Spleen (tissue), 11 donors: ENCODE measurements around the gene UBE2V1. TPM values are rescaled to one million over a fixed set of nuclear protein-coding genes. Genes with fewer than 3 reads are reported as not detected.

Experiments used
- DNase-seq: peaks from one replicate; pipeline ENCODE4 v3.0.0-alpha.2; 2020
- H3K27ac ChIP-seq, 8 donors: fragments of 200-600 bp; sonication (generic) in 7 of 8; 1 replicate in 4 of 8; 2 replicates in 4 of 8; pipeline versions ENCODE4 v1.5.0 to v1.8.0; 2016 to 2021; ENCODE audit warnings: inconsistent platforms in 4 of 8, mild to moderate bottlenecking in 4 of 8, moderate library complexity in 1 of 8
- H3K27me3 ChIP-seq, 7 donors: fragments of 200-600 bp; sonication (generic) in 6 of 7; replicated peaks in 1 of 7; 1 replicate in 4 of 7; 2 replicates in 3 of 7; pipeline versions ENCODE4 v1.5.0 to v1.8.0; 2016 to 2021; ENCODE audit warnings: inconsistent platforms in 3 of 7, mild to moderate bottlenecking in 1 of 7
- H3K36me3 ChIP-seq, 6 donors: fragments of 200-600 bp; sonication (generic) in 5 of 6; 1 replicate in 4 of 6; 2 replicates in 2 of 6; pipeline versions ENCODE4 v1.5.0 to v1.8.0; 2016 to 2021; ENCODE audit warnings: inconsistent platforms in 2 of 6
- H3K4me1 ChIP-seq, 6 donors: fragments of 200-600 bp; sonication (generic) in 5 of 6; 1 replicate in 3 of 6; 2 replicates in 3 of 6; pipeline versions ENCODE4 v1.5.0 to v1.8.0; 2016 to 2021; ENCODE audit warnings: inconsistent platforms in 3 of 6
- H3K4me3 ChIP-seq, 8 donors: fragments of 200-600 bp; sonication (generic) in 7 of 8; 1 replicate in 4 of 8; 2 replicates in 4 of 8; pipeline versions ENCODE4 v1.5.0 to v1.8.0; 2016 to 2021; ENCODE audit warnings: inconsistent platforms in 4 of 8, mild to moderate bottlenecking in 4 of 8, moderate library complexity in 2 of 8
- H3K9me3 ChIP-seq, 8 donors: fragments of 200-600 bp; sonication (generic) in 7 of 8; 1 replicate in 4 of 8; 2 replicates in 4 of 8; pipeline versions ENCODE4 v1.5.0 to v1.8.0; 2016 to 2021; ENCODE audit warnings: inconsistent platforms in 4 of 8
- CTCF ChIP-seq, 11 experiments: fragments of 200-600 bp in 7 of 11; fragments of 450-650 bp in 4 of 11; sonication (generic) in 4 of 11; IDR thresholded peaks in 8 of 11; conservative IDR thresholded peaks in 3 of 11; 1 replicate in 7 of 11; 2 replicates in 4 of 11; pipeline versions ENCODE4 v1.4.0 to v1.8.0; 2016 to 2021; ENCODE audit warnings: antibody characterized with exemption in 11 of 11, inconsistent platforms in 4 of 11, mild to moderate bottlenecking in 1 of 11
- POLR2A ChIP-seq, 3 donors: fragments of 450-650 bp; IDR thresholded peaks; one replicate each; pipeline ENCODE4 v1.5.1; 2017; ENCODE audit warnings: antibody characterized with exemption in 3 of 3, mild to moderate bottlenecking in 1 of 3
- POLR2AphosphoS5 ChIP-seq, 3 donors: sonication (generic); formaldehyde crosslinking; IDR thresholded peaks; one replicate each; pipeline ENCODE4 v1.5.1; 2017; ENCODE audit warnings: antibody characterized with exemption in 3 of 3
- WGBS, 5 donors: extraction: QIAGEN DNeasy Blood & Tissue Kit in 3 of 5; methylation state at CpG; one replicate each; pipeline versions ENCODE4 v1.1.5 to v1.1.7; 2013 to 2018; 5-methylcytosine and 5-hydroxymethylcytosine counted together
- intact Hi-C: fragments of 100-400 bp; cut with DNase I; formaldehyde crosslinking; loops from one replicate; pipeline ENCODE4 v1.15.0; 2023; ENCODE audit warnings: low total_unique reads
- polyA plus RNA-seq, 3 donors: library from polyadenylated mRNA; stranded (reverse); fragments of 200-250 nt; gene quantifications; one replicate each; pipeline ENCODE4 v1.2.1, GENCODE V29; 2013
- total RNA-seq, 7 donors: library from RNA; depleted of rRNA in 3 of 7; stranded (reverse); fragments of >200 nt in 3 of 7; fragmentation: NEBNext Ultra II Directional in 4 of 7; extraction: Animal tissue kit (Norgen Biotek cat#: 25700) in 4 of 7; gene quantifications; one replicate each; pipeline versions ENCODE4 v1.1.0 to v1.2.1, GENCODE V29; 2016 to 2021
- donor health status: healthy with polysubstance abuse.
- donor health status: DM: no; HTN: no; CAD: no; lungs with moderate emphysema.
- donor health status: DM: no; HTN: no; CAD: no.
- donor health status: Bipolar disorder and iron deficiency.
- donor health status: healthy.
- donor health status: DM: no; HTN: no; CAD: no.
- donor health status: DM: yes; HTN: yes; CAD: no.

The UBE2V1 gene
- total and polyA plus RNA-seq, 10 donors, result 62.3 to 140 (median 122) TPM

DNA sequence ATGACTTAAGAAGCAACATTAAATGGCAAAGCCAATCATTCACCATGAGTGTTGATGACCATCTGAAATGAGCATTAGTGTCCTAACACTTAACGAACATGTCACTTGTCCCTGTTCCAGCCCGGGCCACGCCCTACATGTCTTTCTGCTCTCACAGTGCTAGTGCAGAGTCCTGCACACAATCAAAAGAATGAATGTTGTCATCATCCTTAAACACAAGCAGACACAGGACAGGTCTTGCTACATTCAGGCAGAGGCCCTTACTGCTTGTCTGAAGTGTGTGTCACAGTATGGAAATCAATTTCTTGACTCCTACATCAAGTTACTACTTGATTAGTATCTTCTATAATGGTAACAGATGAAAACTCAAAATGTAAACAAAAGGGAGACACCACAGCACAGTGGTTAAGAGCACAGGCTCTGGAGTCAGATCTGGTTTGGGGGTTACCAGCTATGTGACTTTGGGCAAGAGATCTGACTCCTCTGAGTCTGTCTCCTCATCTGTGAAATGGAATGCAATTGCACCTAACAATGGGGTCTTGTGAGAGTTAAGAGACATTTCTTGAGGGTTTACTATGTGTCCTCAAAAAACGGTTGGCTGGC is 17.4 kb downstream of the UBE2V1 start:
- H3K4me3 ChIP-seq, result no peak overlapping the region
- peaks cover 0 to 91% (median 34%) of the 10 kb centered on the region in 6 donors for H3K36me3 ChIP-seq
- no peak for DNase-seq
- TF ChIP-seq POLR2A (IDR thresholded peaks at IDR 0.05), result no peak
- TF ChIP-seq POLR2AphosphoS5 (IDR thresholded peaks at IDR 0.05), result no peak
- no peak for TF ChIP-seq CTCF (IDR thresholded peaks at IDR 0.05 in 8 of 11, conservative IDR thresholded peaks at IDR 0.05 in 3 of 11)
- peak overlapping the region in 1 of 8 donors; percentile 9 for H3K27ac ChIP-seq
- H3K9me3 ChIP-seq, result no peaks in the 10 kb centered on the region
- 76 to 90% (median 87%) methylated on average over 4 of the region's 4 CpGs for WGBS, 5 donors
- intact Hi-C loops, result no loop called here
- H3K27me3 ChIP-seq, result no peaks in the 10 kb centered on the region
- H3K4me1 ChIP-seq, result peaks cover 5 to 59% (median 32%) of the 10 kb centered on the region in 6 donors

GRCh38 chr20:50094522-50094921 is 18.4 kb downstream of the UBE2V1 start:
- 91 to 96% (median 92%) methylated on average over 4 of the region's 4 CpGs for WGBS, 5 donors
- H3K27ac ChIP-seq, result no peak overlapping the region
- H3K9me3 ChIP-seq, result no peaks in the 10 kb centered on the region
- DNase-seq, result no peak
- H3K36me3 ChIP-seq, result peaks cover 0 to 91% (median 39%) of the 10 kb centered on the region in 6 donors
- intact Hi-C loops, result no loop called here
- TF ChIP-seq POLR2A (IDR thresholded peaks at IDR 0.05), result no peak
- no peak for TF ChIP-seq POLR2AphosphoS5 (IDR thresholded peaks at IDR 0.05)
- no peak for TF ChIP-seq CTCF (IDR thresholded peaks at IDR 0.05 in 8 of 11, conservative IDR thresholded peaks at IDR 0.05 in 3 of 11)
- no peaks in the 10 kb centered on the region for H3K27me3 ChIP-seq
- H3K4me3 ChIP-seq, result no peak overlapping the region
- peaks cover 0 to 59% (median 25%) of the 10 kb centered on the region in 6 donors for H3K4me1 ChIP-seq

DNA sequence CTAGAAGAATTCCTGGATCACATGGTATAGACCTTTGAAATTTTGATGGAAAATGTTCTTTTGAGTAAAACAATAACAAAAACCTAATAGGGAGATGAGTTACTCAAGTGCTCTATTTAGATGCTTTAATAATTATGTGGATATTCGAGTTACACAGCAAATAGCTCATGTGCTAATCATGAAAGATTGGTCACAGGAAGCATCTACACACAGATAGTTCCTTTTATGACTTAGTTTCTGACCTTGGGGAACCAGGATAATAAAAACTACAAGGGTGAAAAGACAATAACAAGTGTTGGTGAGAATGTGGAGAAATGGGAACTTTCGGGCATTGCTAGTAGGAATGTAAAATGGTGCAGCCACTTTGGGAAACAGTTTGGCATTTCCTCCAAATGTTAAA is 19.7 kb downstream of the UBE2V1 start:
- intact Hi-C loops, result no loop called here
- Histone ChIP-seq H3K9me3 (no peaks in the 10 kb centered on the region), H3K27me3 (no peaks in the 10 kb centered on the region), H3K27ac (peak overlapping the region in 1 of 8 donors; percentile 39), H3K36me3 (peaks cover 0 to 94% (median 45%) of the 10 kb centered on the region in 6 donors), H3K4me1 (peaks cover 0 to 53% (median 12%) of the 10 kb centered on the region in 6 donors), H3K4me3 (no peak overlapping the region)
- DNase-seq, result no peak
- TF ChIP-seq POLR2A (IDR thresholded peaks at IDR 0.05), result no peak
- TF ChIP-seq POLR2AphosphoS5 (IDR thresholded peaks at IDR 0.05), result no peak
- no peak for TF ChIP-seq CTCF (IDR thresholded peaks at IDR 0.05 in 8 of 11, conservative IDR thresholded peaks at IDR 0.05 in 3 of 11)
- WGBS, 5 donors, result 65 to 88% (median 72%) methylated on average over 2 of the region's 2 CpGs

DNA sequence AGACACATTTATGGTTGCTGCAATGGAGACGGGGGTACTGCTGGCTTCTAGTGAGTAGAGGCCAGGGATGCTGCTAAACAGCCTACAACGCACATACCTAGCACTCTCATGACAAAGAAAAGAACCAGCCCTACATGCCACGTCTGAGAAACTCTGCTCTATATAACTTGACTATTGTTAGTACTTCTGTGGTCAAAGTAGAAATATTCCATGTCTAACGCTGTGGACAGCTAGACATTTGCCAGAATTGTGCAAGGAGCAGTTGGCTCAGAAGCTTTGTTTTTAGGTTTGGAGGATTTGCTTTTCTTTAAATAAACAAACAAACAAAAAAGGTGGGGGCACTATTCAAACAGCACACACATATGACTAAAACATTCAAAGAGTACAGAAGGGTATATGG is 20.5 kb downstream of the UBE2V1 start:
- 84 to 91% (median 89%) methylated on average over 4 of the region's 4 CpGs for WGBS, 5 donors
- TF ChIP-seq CTCF (IDR thresholded peaks at IDR 0.05 in 8 of 11, conservative IDR thresholded peaks at IDR 0.05 in 3 of 11) (no peak), POLR2A (IDR thresholded peaks at IDR 0.05) (no peak), POLR2AphosphoS5 (IDR thresholded peaks at IDR 0.05) (no peak)
- H3K4me1 ChIP-seq, result peaks cover 0 to 52% (median 11%) of the 10 kb centered on the region in 6 donors
- no peaks in the 10 kb centered on the region for H3K27me3 ChIP-seq
- intact Hi-C loops, result no loop called here
- H3K36me3 ChIP-seq, result peaks cover 0 to 94% (median 49%) of the 10 kb centered on the region in 6 donors
- H3K9me3 ChIP-seq, result no peaks in the 10 kb centered on the region
- no peak for DNase-seq
- H3K4me3 ChIP-seq, result no peak overlapping the region
- H3K27ac ChIP-seq, result no peak overlapping the region
